Endothelial cell of umbilical vein (primary cell): Measurements from ENCODE around the gene SSH3. TPM values are rescaled to one million over a fixed set of nuclear protein-coding genes. Genes with fewer than 3 reads are reported as not detected.

Experiments
- BruUV-seq: library from RNA; stranded (reverse); fragments of 400-500 nt; replicated peaks from 2 replicates; lab custom pipeline; 2021; lab: Mats Ljungman, UMichigan
- CTCF ChIA-PET: fragments of 300-600, 350-600 bp; sonication (Branson Sonifier 250); formaldehyde crosslinking; loops from one replicate; lab custom pipeline; 2021; ENCODE audit warnings: antibody characterized with exemption, inconsistent platforms; lab: Charles Lee
- POLR2A ChIA-PET: fragments of 300-600, 350-600 bp; sonication (Branson Sonifier 250); formaldehyde crosslinking; loops from one replicate; lab custom pipeline; 2021; ENCODE audit warnings: antibody characterized with exemption, inconsistent platforms; lab: Charles Lee
- DNase-seq: peaks from one replicate; pipeline ENCODE4 v3.0.0-alpha.2; 2011; ENCODE audit warnings: low read depth, low spot score
- FAIRE-seq: peaks from 2 replicates; lab custom pipeline; 2011; peaks lifted over from hg19 to GRCh38; lab: Jason Lieb, UNC
- H2AFZ ChIP-seq: 2 replicates; pipeline ENCODE4 v1.6.0; 2012; ENCODE audit warnings: low read depth, low read length, control low read depth, inconsistent platforms
- H3K27ac ChIP-seq: 2 replicates; pipeline ENCODE4 v1.5.1; 2011; ENCODE audit warnings: low read depth, mild to moderate bottlenecking, control low read depth, low read length, moderate library complexity; ENCODE audit not compliant: insufficient read depth
- H3K27me3 ChIP-seq, 2 experiments: 2 replicates each; pipeline versions ENCODE4 v1.6.0 to v1.6.1; 2011; ENCODE audit warnings: low read length in 2 of 2, mixed read lengths in 1 of 2; ENCODE audit not compliant: control insufficient read depth in 2 of 2, insufficient read depth in 2 of 2
- H3K36me3 ChIP-seq, 2 experiments: 2 replicates in 1 of 2; 3 replicates in 1 of 2; pipeline ENCODE4 v1.5.1; 2011; ENCODE audit warnings: low read length in 2 of 2, mild to moderate bottlenecking in 1 of 2, moderate library complexity in 1 of 2; ENCODE audit not compliant: control insufficient read depth in 2 of 2, insufficient read depth in 2 of 2; ENCODE audit errors: extremely low read depth in 1 of 2
- H3K4me1 ChIP-seq: 3 replicates; pipeline ENCODE4 v1.5.1; 2011; ENCODE audit warnings: mild to moderate bottlenecking, low read length; ENCODE audit not compliant: control insufficient read depth, insufficient read depth; ENCODE audit errors: extremely low read depth
- H3K4me2 ChIP-seq: 2 replicates; pipeline ENCODE4 v1.6.1; 2011; ENCODE audit warnings: low read length, control low read depth, mixed read lengths; ENCODE audit not compliant: insufficient read depth
- H3K4me3 ChIP-seq, 3 experiments: fragments of 200-600 bp in 1 of 3; sonication (generic), shearing (Covaris generic) in 1 of 3; replicated peaks in 1 of 3; 2 replicates each; pipeline ENCODE4 v1.5.1; 2011 to 2016; ENCODE audit warnings: control low read depth in 3 of 3, low read length in 3 of 3, mild to moderate bottlenecking in 2 of 3, inconsistent platforms in 1 of 3, low read depth in 1 of 3, moderate library complexity in 1 of 3; ENCODE audit not compliant: insufficient read depth in 1 of 3
- H3K79me2 ChIP-seq: 2 replicates; pipeline ENCODE4 v1.6.0; 2012; ENCODE audit warnings: low read length, inconsistent platforms; ENCODE audit not compliant: control insufficient read depth, insufficient read depth
- H3K9ac ChIP-seq: replicated peaks from 2 replicates; pipeline ENCODE3; 2011; ENCODE audit warnings: low read length, control low read depth; ENCODE audit not compliant: insufficient read depth; ENCODE audit errors: extremely low read depth
- H3K9me1 ChIP-seq: replicated peaks from 3 replicates; pipeline ENCODE4 v1.6.0; 2011; ENCODE audit warnings: mild to moderate bottlenecking, low read length; ENCODE audit not compliant: control insufficient read depth, insufficient read depth; ENCODE audit errors: extremely low read depth
- H3K9me3 ChIP-seq: replicated peaks from 2 replicates; pipeline ENCODE4 v1.5.1; 2012; ENCODE audit warnings: low read length, inconsistent platforms; ENCODE audit not compliant: control insufficient read depth, insufficient read depth
- H4K20me1 ChIP-seq: replicated peaks from 2 replicates; pipeline ENCODE3; 2011; ENCODE audit warnings: mild to moderate bottlenecking, low read length; ENCODE audit not compliant: control insufficient read depth, insufficient read depth; ENCODE audit errors: extremely low read depth
- EZH2 ChIP-seq: IDR thresholded peaks from 2 replicates; pipeline ENCODE4 v1.6.1; 2012; ENCODE audit warnings: borderline replicate concordance, low read depth, mild to moderate bottlenecking, moderate library complexity, low read length, inconsistent platforms; ENCODE audit not compliant: severe bottlenecking
- FOS ChIP-seq: IDR thresholded peaks from 2 replicates; pipeline ENCODE4 v1.6.1; 2011; ENCODE audit warnings: mild to moderate bottlenecking, low read length, moderate library complexity, borderline replicate concordance; ENCODE audit not compliant: insufficient read depth
- GATA2 ChIP-seq: IDR thresholded peaks from 2 replicates; pipeline ENCODE4 v1.7.0; 2011; ENCODE audit warnings: low read depth, mild to moderate bottlenecking, moderate library complexity, mixed read lengths, low read length; ENCODE audit not compliant: insufficient read length, insufficient read depth
- JUN ChIP-seq: IDR thresholded peaks from 2 replicates; pipeline ENCODE4 v1.6.1; 2011; ENCODE audit warnings: borderline replicate concordance, low read depth; ENCODE audit not compliant: insufficient read length, insufficient read depth
- MYC ChIP-seq: IDR thresholded peaks from one replicate; pipeline ENCODE4 v1.6.1; 2011; ENCODE audit warnings: mild to moderate bottlenecking, low read depth, low read length
- POLR2AphosphoS5 ChIP-seq: IDR thresholded peaks from 2 replicates; pipeline ENCODE4 v1.6.1; 2012; ENCODE audit warnings: low read depth, mild to moderate bottlenecking, control low read depth, low read length, moderate library complexity; ENCODE audit not compliant: insufficient read depth
- dilution Hi-C: fragments of 300-500 bp; cut with MboI; formaldehyde crosslinking; loops from one replicate; pipeline ENCODE4 v1.15.0; 2019; ENCODE audit warnings: low sequenced_read_pairs; ENCODE audit not compliant: extremely low pct_ligation_motif_present
- intact Hi-C: fragments of 100-400 bp; cut with micrococcal nuclease; formaldehyde crosslinking; loops from one replicate; pipeline ENCODE4 v1.10.0; 2022
- polyA plus RNA-seq, 4 experiments: library from polyadenylated mRNA; depleted of rRNA in 3 of 4; stranded (reverse) in 3 of 4; unstranded in 1 of 4; fragments of >200 nt; gene quantifications; 2 replicates each; pipeline versions ENCODE4 v1.2.1 to v1.2.3, GENCODE V29; 2011 to 2012; ENCODE audit warnings: missing spikeins in 1 of 4
- total RNA-seq: library from RNA; stranded (reverse); gene quantifications from 2 replicates; pipeline ENCODE4 v1.2.3, GENCODE V29; 2021
- TF ChIP-seq, protein P1 (sequence below): IDR thresholded peaks from 2 replicates; pipeline ENCODE4 v1.6.1; 2011; ENCODE audit not compliant: insufficient read depth, insufficient read length
- TF ChIP-seq, protein P2 (sequence below), 2 donors: IDR thresholded peaks; 1 replicate in 1 of 2; 2 replicates in 1 of 2; pipeline ENCODE4 v1.5.1; 2011; ENCODE audit warnings: low read length in 2 of 2, mild to moderate bottlenecking in 2 of 2, moderate library complexity in 2 of 2, control low read depth in 1 of 2, inconsistent platforms in 1 of 2, low read depth in 1 of 2; ENCODE audit not compliant: insufficient read depth in 1 of 2; ENCODE audit errors: extremely low read depth in 1 of 2

SSH3 gene
- total and polyA plus RNA-seq, 2 donors (not counting 3 experiments of a cell fraction or from before 2014, with no cell fraction given): 14.3 to 16.5 TPM

DNA sequence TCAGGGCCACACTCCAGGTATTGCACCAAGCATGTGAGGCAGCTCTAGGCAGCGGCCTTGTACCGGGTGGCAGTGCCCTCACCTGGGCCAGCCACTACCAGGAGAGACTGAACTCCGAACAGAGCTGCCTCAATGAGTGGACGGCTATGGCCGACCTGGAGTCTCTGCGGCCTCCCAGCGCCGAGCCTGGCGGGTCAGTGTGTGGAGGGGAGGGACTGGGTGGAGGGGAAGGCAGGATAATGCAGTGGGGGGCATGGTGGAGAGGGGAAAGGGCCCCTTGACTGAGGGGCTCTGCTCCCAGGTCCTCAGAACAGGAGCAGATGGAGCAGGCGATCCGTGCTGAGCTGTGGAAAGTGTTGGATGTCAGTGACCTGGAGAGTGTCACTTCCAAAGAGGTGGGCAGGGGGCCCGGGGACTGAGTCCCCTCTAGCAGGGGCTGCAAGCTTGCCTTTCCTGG, 4.2 kb downstream of the SSH3 start:
- ChIA-PET POLR2A (no interaction called here), CTCF (interaction anchor here (1.3 to 3.5 kb wide), 5 partner anchors 10 to 75 kb away, joined by 3 to 11 read pairs (median 4); partner anchors contain the start of gene ANKRD13D)
- no peaks in the 10 kb centered on the region for H3K27me3 ChIP-seq
- no peak for DNase-seq
- FAIRE-seq: no peak
- no peak overlapping the region for H3K9ac ChIP-seq
- H3K9me3 ChIP-seq: no peaks in the 10 kb centered on the region
- BruUV-seq: no TSS peak
- intact Hi-C loops: no loop called here
- no peaks in the 10 kb centered on the region for H3K79me2 ChIP-seq
- H3K27ac ChIP-seq: no peak overlapping the region
- TF ChIP-seq JUN (no peak), EZH2 (no peak), GATA2 (no peak), POLR2AphosphoS5 (no peak), FOS (no peak), MYC (no peak)
- TF ChIP-seq, protein P1, sequence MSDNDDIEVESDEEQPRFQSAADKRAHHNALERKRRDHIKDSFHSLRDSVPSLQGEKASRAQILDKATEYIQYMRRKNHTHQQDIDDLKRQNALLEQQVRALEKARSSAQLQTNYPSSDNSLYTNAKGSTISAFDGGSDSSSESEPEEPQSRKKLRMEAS: no peak
- TF ChIP-seq, protein P2, sequence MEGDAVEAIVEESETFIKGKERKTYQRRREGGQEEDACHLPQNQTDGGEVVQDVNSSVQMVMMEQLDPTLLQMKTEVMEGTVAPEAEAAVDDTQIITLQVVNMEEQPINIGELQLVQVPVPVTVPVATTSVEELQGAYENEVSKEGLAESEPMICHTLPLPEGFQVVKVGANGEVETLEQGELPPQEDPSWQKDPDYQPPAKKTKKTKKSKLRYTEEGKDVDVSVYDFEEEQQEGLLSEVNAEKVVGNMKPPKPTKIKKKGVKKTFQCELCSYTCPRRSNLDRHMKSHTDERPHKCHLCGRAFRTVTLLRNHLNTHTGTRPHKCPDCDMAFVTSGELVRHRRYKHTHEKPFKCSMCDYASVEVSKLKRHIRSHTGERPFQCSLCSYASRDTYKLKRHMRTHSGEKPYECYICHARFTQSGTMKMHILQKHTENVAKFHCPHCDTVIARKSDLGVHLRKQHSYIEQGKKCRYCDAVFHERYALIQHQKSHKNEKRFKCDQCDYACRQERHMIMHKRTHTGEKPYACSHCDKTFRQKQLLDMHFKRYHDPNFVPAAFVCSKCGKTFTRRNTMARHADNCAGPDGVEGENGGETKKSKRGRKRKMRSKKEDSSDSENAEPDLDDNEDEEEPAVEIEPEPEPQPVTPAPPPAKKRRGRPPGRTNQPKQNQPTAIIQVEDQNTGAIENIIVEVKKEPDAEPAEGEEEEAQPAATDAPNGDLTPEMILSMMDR (IDR thresholded peaks at IDR 0.05; ENCODE audit: extremely low read depth in 1 of 2, insufficient read depth in 1 of 2, low read depth in 1 of 2, low read length in 2 of 2): no peak
- no peak overlapping the region for H3K4me2 ChIP-seq
- H2AFZ ChIP-seq: no peak overlapping the region
- H3K9me1 ChIP-seq: no peaks in the 10 kb centered on the region
- no peak overlapping the region for H3K4me3 ChIP-seq
- dilution Hi-C loops: no loop called here
- peaks cover 3% of the 10 kb centered on the region for H3K4me1 ChIP-seq
- no peaks in the 10 kb centered on the region for H4K20me1 ChIP-seq
- peaks cover 0 to 2% of the 10 kb centered on the region in 2 experiments for H3K36me3 ChIP-seq
